ENCODE measurements around the gene VAV2. TPM values are rescaled to one million over a fixed set of nuclear protein-coding genes. Genes with fewer than 3 reads are reported as not detected.
A peak's percentile ranks its signal among the peaks of the same experiment; 100 is the strongest.

VAV2 gene
- total RNA-seq, 1 donor from 2014 or later, result 80.6 TPM

DNA sequence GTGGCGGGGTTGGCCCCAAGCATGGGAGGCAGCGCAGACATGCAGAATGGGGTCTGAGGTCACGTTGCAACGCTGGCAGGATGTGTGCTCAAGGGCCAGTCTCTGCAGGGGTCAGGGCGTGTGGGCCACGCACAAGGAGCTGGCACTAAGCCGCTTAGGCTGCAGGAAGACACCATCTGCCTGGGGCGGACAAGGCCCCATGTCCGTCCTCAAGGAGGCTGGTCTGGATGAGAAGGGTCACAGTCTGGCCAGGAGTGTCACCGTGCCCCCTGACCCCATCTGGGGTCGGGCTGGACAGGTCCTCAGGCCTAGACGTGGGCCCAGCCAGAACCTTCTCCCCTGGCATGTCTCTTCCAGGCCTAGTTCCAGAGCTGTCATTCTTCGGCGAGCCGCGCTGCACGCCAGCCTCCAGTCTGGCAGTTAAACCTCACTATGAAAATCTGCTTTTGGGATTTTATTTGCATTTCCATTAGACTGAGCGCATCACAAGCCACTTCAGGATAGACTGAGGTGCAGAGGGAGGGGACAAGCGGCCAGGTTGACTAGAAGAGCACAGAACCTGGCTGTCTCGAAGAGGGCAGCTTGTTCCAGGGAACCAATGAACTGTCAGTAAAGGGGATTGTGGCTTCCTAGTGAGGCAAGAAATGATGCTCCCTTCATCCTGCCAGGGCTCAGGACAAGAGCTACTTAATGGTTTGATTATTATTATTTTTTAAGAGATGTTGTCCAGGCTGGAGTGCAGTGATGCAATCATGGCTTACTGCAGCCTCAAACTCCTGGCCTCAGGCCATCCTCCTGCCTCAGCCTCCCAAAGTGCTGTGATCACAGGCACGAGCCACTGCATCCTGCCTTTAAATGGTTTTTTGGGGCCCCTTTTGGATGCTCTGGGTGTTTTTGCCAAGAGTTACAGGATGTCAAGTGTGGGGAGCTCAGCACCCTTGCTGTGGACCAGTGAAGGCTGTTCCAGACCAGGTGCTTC is 37.4 kb upstream of the VAV2 start:
- Mint-ChIP-seq H3K9me3 (ENCODE audit: low read depth) (no peaks in the 10 kb centered on the region), H3K4me1 (ENCODE audit: low read depth) (no peaks in the 10 kb centered on the region), H3K27ac (no peak overlapping the region), H3K27me3 (no peaks in the 10 kb centered on the region), H3K36me3 (ENCODE audit: insufficient read depth) (peaks cover 14% of the 10 kb centered on the region), H3K4me3 (ENCODE audit: low read depth) (no peak overlapping the region)
- DNase-seq (ENCODE audit: low spot score, unreplicated experiment), result no peak
- TF ChIP-seq, protein P1, sequence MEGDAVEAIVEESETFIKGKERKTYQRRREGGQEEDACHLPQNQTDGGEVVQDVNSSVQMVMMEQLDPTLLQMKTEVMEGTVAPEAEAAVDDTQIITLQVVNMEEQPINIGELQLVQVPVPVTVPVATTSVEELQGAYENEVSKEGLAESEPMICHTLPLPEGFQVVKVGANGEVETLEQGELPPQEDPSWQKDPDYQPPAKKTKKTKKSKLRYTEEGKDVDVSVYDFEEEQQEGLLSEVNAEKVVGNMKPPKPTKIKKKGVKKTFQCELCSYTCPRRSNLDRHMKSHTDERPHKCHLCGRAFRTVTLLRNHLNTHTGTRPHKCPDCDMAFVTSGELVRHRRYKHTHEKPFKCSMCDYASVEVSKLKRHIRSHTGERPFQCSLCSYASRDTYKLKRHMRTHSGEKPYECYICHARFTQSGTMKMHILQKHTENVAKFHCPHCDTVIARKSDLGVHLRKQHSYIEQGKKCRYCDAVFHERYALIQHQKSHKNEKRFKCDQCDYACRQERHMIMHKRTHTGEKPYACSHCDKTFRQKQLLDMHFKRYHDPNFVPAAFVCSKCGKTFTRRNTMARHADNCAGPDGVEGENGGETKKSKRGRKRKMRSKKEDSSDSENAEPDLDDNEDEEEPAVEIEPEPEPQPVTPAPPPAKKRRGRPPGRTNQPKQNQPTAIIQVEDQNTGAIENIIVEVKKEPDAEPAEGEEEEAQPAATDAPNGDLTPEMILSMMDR (IDR thresholded peaks at IDR 0.05; ENCODE audit: unreplicated experiment), result no peak

DNA sequence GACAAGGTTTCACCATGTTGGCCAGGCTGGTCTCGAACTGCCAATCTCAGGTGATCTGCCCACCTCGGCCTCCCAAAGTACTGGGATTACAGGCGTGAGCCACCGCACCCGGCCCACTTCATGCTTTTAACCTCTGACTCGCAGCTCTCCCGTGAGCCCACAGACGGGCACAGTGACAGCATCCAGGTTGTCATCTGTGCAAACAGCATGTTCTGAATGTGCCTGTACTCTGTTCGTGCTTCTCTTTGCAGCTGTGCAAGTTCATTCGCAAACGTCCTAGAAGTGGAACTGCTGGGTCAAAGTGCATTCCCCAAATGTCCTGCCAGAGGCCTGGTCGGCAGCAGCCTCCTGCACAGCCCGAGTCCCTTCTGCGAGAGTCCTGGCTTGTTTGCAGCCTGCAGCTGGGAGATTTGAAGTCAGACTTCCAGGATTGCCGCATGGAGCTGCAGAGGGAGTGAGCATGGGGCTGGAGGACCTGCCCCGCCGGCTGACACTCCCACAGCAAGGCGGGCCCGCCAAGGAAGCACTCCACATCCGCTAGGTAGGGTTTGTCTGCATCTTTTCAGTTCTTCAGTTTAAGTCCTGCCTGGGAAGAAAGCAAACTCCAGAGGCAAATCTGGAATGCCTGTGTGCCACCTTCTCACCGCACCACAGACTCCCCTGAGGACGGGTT is 36.6 kb upstream of the VAV2 start:
- TF ChIP-seq, protein P1 (IDR thresholded peaks at IDR 0.05; ENCODE audit: unreplicated experiment), result no peak
- Mint-ChIP-seq H3K36me3 (ENCODE audit: insufficient read depth) (peaks cover 14% of the 10 kb centered on the region), H3K4me3 (ENCODE audit: low read depth) (no peak overlapping the region), H3K27ac (peak overlapping the region; percentile 73), H3K9me3 (ENCODE audit: low read depth) (no peaks in the 10 kb centered on the region), H3K4me1 (ENCODE audit: low read depth) (no peaks in the 10 kb centered on the region), H3K27me3 (no peaks in the 10 kb centered on the region)
- no peak for DNase-seq (ENCODE audit: low spot score, unreplicated experiment)

DNA sequence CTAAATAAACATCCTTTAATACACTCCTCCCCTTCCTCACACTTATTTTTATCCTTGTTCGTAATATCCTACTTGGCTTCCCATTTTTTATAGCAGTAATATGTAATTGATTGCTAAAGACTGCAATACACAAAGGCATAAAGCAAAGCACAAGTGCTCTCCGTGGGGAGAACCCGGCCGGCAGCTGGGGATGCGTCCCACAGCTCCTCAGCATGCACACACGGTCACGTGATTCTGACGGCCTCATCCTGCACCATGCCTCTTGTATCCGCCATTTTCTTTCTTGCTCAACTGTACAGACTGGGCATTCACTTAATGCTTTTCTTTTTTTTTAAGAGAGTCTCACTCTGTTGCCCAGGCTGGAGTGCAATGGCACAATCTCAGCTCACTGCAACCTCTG is 36.0 kb upstream of the VAV2 start:
- Mint-ChIP-seq H3K27ac (peak overlapping the region; percentile 22), H3K36me3 (ENCODE audit: insufficient read depth) (peaks cover 8% of the 10 kb centered on the region), H3K4me1 (ENCODE audit: low read depth) (no peaks in the 10 kb centered on the region), H3K9me3 (ENCODE audit: low read depth) (no peaks in the 10 kb centered on the region), H3K4me3 (ENCODE audit: low read depth) (peak overlapping the region; percentile 3), H3K27me3 (no peaks in the 10 kb centered on the region)
- DNase-seq (ENCODE audit: low spot score, unreplicated experiment), result no peak
- TF ChIP-seq, protein P1 (IDR thresholded peaks at IDR 0.05; ENCODE audit: unreplicated experiment), result no peak

DNA sequence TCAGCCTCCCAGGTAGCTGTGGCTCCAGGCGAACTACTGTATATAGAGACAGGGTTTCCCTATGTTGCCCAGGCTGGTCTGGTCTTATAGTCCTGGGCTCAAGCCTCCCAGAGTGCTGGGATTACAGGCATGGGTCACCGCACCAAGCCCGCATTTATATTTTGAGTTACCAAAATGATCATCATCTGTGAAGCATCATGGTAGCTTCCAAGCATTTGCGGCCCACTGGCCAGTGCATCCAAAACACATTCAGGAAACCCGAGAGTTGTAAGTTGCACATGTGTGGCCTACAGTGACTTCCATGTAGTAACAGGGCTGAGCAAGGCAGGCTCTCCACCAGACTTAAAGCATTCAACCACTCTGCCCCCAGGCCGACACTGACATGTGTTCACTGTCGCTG is 35.4 kb upstream of the VAV2 start:
- DNase-seq (ENCODE audit: low spot score, unreplicated experiment), result no peak
- H3K4me1 Mint-ChIP-seq (ENCODE audit: low read depth), result no peaks in the 10 kb centered on the region
- H3K36me3 Mint-ChIP-seq (ENCODE audit: insufficient read depth), result peaks cover 4% of the 10 kb centered on the region
- no peak overlapping the region for H3K27ac Mint-ChIP-seq
- H3K9me3 Mint-ChIP-seq (ENCODE audit: low read depth), result no peaks in the 10 kb centered on the region
- H3K27me3 Mint-ChIP-seq, result no peaks in the 10 kb centered on the region
- peak overlapping the region; percentile 57 for H3K4me3 Mint-ChIP-seq (ENCODE audit: low read depth)
- TF ChIP-seq, protein P1 (IDR thresholded peaks at IDR 0.05; ENCODE audit: unreplicated experiment), result no peak

DNA sequence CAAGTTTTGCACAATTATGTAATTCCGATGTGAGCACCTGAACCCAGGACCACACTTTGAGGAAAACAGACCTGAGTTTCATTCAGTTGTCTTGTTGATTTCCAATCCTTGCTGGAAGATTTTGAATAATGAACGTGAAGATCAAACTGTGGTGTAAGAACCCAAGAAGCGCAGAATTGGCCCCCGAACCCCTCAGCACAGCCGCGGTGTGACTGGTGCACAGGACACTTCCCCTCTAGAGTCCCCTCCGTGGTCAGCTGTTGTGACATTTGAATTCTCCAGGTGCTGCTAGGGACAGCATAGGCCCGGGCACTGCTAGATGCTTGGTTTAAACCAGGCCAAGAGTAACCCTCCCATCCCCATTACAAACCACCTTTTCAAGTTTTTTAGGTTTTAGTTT is 34.9 kb upstream of the VAV2 start:
- H3K4me3 Mint-ChIP-seq (ENCODE audit: low read depth), result peak overlapping the region; percentile 57
- H3K4me1 Mint-ChIP-seq (ENCODE audit: low read depth), result no peaks in the 10 kb centered on the region
- TF ChIP-seq, protein P1 (IDR thresholded peaks at IDR 0.05; ENCODE audit: unreplicated experiment), result no peak
- no peaks in the 10 kb centered on the region for H3K9me3 Mint-ChIP-seq (ENCODE audit: low read depth)
- H3K27me3 Mint-ChIP-seq, result no peaks in the 10 kb centered on the region
- H3K36me3 Mint-ChIP-seq (ENCODE audit: insufficient read depth), result peaks cover 4% of the 10 kb centered on the region
- no peak for DNase-seq (ENCODE audit: low spot score, unreplicated experiment)
- H3K27ac Mint-ChIP-seq, result peak overlapping the region; percentile 15

Data from progenitor cell of endocrine pancreas (in vitro differentiated cells).